ENCODE results near the gene COL4A2.

COL4A2 gene

DNA sequence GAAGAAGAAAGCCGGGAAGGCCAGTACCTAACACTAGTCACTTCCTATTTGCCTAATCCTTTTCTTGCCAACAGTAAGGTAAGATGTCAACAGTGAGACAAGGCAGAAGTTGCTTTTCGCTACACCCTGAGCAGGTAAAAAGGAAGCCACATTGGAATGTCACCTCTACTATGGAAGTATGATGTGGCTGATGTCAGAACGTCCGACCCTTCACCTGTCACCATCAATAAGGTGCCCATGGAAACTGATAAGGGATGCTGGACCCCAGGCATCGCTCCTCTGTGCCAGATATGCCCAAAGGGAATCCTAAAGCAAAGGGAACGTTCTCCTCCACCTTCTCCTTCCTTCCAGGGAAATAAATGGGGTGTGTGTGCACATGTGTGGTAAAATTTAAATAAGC is 34.4 kb upstream of the COL4A2 start:
- DNase-seq, result no peak

DNA sequence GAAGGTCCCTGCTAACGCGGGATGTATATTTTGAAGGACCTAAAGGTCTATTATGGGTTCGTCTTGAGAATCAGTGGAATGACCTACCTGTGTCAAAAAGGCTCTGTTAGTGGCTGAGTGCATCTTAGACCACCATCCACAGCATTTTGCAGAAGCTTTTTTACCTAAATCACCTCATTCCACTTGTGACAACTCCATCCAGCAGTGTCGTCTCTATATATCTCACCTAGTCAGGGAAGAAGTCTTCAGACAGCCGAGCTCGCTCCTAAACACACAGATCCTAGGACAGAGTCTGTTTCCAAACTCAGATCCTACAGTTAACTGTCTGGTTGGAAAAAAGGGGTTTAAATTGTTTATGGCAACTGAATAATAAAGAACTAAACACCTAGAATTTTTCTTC is 33.8 kb upstream of the COL4A2 start:
- no peak for DNase-seq

DNA sequence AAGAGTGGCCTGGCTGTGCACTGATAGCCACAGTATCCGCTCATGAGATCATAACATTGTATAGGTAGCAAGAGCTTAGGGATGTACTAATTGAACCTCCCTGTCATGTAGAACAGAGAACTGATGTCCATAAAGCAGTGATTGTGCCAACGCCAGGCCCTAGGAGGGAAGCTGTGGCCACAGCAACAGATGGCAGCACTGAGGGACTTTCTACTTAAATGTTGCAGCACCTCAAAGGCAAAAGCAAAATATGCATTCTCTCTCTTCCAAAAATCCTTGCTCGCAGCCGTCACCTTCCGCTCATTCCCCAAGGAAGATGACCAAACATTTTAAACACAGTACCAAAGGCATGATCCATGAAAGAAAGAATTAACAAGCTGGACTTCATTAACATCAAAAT is 32.4 kb upstream of the COL4A2 start:
- no peak for DNase-seq

DNA sequence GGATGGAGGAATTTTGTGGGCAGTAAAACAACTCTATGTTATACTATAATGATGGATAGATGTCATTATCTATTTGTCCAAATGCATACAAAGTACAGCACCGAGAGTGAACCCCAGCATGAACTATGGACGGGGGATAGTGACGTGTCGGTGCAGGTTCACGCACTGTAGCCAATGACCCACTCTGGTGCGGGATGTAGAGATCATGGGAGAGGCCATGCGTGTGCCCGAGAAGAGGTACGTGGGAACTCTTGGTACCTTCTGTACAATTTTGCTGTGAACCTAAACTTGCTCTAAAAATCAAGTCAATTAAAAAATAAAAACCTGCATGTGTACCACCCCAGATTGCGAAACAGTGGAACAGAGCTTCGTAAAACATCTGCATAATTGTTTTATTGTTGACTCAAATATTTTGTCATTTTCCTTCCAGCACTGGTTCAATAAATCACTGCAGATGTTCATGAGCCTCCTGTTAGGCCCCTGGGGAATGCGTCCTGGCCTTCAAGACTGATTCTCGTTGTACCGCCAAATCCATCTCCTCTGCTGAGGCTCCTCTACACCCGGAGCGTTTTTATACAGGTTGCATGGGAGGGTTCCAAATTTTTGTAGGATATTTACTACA is 31.0 kb upstream of the COL4A2 start:
- DNase-seq, result no peak

DNA sequence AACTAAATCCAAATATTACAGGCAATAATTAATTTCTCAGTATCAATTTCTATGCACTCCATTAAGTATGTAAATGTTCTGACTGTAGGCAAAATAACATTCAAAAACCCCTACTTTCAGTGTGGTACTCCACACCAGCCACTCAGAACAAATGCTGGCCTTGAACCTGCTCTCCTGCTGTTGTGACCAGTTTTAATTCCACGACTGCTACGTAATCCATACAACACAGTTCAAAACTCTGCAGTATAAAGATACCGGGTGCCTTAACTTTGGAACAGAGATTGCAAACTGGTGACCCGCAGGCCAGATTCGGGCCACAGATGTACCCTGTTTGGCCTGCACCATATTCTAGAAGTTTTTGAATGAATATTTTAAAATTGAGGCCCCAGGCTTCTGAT is 30.5 kb upstream of the COL4A2 start:
- no peak for DNase-seq

DNA sequence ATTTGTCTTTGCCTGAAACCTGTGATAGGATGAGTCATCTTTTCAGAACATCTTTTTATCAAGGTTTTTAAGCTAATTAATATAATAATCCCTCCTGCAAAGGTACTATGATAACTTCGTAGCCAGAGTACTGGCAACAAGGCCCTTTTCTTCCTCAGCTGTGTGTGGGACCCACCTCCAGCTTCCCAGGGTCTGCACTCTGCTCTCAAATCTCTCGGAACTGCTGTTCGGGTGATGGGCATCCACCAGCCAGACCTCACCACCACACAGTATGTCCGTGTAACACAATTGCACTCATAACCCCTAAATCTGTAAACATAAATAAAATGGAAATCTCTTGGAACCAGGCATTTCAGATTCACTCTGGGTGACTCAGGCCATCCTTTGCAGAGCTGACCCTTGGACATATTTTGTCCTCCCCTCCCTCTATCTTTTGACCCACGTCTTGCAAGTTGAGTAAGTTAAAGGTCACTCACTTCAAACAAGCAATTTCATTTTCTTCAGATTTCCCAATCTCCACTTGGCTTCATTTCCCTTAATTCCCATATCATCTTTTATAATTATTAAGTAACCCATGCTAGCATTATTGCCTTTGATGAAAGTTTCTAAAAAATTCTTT is 29.6 kb upstream of the COL4A2 start:
- no peak for DNase-seq

DNA sequence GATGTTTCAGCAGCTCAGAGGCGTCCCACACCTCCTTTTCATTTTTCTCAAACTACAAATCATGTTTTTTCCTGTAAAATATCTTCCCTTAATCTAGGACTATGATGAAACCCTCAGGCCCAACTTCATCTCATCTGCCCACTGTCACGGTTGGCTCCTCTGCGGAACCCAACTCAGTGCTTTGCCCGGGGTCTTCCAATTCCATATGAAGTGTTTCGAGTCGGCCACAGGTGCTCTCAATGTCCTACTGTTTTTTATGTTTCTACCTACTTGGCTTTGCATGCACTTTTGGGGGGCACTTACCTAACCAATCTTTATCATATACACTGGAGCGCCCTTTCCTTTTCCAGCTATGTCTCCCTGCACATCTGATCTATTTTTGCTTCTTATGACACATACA is 28.2 kb upstream of the COL4A2 start:
- DNase-seq, result no peak

DNA sequence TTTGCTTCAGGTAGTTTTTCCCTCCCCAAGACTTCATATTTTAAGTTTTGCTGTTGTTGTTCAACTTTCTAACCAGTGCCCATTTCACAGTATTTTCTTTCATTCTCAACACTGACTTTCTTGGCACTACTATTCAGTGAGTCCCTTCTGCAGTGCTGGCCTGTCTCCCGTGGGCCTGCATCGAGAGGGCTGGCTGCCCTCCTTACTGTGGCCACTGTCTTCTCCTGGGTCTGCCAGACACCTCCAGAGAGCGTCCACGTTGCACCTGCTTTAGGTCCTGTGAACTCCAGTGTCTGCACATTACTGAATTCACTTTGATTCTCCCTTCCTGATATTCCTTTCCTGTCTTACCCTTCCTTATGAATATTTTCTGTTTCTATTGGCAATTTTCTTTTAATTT is 27.4 kb upstream of the COL4A2 start:
- DNase-seq, result no peak

DNA sequence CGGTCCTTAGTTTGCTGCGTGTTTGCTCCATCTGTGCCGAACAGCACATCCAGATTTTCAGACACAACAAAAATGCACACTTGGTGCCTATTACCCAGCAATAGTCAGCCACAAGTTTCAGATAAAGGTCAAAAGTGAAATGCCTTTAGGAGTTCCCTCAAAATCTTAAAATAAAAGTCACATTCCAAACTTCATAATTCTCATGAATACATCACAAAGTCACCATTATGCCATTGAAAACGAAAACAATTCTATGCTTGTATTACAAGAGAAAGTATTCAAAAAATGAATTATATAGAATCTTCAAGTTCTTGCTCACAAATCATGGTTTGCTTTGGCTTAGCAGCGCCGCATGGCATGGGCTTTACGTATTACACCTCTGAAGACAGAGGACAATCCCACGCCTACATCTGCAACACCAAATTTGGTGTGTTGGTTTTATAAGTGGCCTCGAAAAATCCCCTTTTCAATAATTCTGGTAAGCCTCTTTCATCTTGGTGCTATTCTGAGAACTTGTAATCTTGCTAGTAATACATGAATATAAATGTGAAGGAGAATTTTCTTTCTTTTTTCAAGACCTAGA is 26.8 kb upstream of the COL4A2 start:
- no peak for DNase-seq

DNA sequence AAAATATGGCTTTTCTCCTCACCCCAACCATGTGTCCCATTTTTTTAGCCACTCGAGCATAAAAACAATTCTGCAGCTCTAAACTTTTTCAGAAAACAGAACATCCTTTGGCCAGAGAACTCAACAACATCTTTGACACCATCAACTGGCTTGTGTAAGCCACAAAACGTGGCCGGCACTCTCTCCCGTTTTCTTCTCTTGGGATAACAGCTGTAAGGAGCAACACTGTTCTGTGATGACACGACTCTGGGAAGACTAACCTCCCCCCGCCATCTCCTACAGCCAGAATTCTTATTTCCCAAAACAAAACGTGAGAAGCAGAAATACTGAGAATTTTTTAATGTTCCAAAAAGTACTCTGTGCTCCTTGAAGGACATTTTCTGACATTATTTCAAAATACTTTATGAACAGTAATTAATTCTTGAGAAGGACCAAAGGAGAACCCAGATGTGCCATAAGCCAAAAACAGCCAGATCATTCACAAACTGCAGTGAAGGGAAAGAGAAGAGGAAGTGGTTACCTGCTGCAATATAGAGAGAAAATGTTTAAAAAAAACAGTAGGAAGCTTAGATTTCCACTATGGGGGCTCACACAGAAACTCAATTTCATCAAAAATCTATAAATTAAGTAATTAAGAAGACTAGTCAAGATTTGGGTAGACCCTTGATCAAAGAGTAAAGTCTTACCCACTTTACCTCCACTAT is 25.9 kb upstream of the COL4A2 start:
- no peak for DNase-seq

DNA sequence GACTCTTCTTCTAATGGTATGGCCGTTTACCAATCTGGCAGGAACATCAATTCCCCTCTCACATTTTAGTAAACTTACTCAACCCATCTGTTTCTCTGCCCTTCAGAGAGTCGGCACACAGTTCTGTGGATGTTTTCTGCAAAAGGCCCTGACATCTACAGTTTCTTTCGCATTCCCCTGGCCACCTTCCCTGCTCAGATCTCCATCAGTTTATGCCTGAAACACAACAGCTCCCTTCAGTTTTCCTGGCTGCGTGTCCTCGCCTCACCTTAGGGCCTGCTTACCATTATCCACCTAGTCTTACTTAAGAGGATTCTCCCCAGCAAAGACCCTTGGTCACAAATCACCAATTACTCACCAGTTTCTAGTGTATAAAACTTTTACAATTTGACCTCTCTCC is 25.3 kb upstream of the COL4A2 start:
- no peak for DNase-seq

DNA sequence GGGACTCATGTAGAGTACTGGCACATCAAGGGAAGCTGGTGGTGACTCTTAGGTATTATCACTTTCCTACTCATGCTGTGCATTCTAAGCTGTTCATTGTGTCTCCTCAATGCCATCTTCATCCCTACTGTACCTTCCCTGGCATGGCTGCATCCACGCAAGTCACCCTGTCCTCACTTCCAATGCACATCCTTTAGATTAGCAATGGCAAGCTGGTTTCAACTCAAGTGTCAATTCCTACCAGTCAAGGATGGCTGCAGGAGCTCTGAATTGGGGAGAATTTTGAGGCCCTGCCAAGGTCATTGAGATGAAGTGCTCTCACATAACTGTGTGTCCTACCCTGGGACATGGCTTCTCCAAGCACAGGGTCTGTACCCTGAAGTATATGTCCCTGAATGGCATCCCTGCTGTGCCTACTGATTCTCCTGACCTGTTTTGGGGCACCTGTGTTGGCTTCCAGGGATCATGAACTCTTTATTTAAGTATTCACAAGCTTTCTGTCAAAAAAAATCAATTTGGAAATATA is 24.7 kb upstream of the COL4A2 start:
- no peak for DNase-seq

DNA sequence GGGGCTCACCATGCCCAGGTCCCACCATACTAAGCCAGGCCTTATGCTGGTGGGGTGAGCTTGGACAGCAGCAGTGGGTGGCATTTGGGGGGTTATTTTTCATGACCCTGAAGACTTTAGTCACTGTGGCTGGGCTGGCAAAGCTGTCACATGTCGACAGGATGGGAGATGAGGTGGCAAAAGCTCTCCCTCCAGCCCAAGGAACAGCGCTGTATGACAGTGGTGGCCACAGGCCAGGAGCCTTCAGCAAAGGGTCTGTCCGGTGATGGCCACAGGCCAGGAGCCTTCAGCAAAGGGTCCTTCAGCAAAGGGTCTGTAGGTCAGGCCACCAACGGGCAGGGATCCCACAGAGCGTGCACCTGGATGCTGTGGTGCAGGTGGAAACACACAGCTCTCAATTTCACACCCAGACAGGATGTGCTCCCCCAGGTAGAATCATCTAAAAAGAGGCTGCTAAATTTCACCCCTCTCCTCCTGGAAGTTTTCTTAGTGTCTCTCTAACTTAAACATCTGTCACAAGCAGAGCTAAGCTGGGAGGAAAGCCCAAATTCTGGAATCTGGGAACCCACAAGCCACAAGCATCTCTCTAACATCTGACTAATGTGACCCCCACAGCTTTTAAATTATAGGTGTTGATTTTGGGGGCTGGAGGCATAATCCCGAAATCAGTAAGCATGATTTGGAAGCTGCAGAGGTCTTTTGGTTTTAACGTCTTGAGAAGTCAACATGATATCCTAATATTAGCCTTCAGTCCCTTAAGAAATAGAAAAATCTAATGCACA is 23.2 kb upstream of the COL4A2 start:
- DNase-seq, result no peak

DNA sequence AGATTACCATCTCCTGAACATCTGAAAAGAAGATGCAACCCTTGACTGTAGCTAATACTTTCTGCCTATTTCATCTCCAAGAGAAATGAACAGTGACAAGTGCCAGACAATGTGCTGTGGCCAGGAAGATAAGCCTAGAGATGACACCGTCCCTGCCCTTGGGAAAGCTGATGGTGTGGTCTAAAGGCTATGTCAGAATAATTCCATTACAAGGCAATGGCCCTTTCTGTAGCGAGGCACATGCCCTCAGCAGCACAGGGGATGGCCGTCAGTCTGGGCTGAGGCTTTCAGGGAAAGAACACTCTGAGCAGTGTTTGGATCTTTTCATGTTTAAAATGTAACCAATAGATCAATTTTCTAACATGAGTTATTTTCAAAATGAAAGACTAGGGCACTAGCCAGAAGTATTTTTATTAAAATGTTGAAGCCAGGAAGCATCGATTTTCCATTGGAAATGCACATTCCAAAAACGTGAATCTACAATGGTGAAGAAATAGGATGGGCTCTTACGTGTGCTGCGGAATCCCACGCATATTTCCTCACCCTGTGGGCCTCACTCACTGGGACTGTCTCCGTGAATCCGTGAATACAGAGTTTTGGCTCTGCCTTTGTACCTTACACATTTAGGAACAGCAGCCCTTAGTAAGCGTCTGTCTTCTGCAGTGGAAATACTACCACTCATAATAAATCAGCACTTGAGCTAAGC is 22.2 kb upstream of the COL4A2 start:
- no peak for DNase-seq

DNA sequence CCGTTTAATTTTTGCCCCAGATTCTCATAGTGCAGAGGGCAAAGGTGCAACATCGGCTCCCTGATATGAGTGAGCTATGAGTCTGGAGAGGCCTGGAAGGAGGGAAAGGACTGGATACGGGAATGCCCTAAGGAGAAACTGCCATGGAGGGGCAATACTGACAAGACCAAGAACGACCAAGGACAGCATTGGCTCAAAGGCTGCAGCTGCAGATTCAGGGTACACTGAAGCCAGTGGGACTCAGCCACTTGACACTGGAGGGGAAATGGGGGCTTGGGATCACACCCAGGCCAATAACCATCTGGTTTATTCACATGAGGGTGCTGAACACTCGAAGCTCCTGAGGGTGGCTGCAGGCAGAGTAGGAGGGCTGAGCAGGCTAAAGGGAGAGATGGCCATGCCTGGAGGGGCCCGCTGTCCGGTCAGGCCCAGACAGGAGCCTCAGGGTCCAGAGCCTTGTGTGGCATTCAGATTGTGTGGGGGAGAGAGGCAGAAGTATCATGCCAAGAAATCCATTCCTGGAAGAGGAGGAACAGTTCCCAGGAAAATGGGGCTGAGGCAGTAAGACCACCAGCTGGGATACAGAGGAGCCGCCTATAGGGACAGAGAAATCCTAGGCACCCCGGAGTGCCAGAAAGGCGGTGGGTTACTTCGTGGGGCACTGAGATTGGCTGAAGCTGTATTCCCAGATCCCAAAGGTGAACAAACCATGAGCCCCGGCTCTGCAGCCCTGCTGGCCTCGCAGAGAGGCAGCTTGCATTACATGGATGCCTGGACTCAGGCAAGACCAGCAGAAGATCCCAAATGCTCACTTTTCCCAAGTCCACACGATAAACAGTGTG is 20.9 kb upstream of the COL4A2 start:
- DNase-seq, result no peak

DNA sequence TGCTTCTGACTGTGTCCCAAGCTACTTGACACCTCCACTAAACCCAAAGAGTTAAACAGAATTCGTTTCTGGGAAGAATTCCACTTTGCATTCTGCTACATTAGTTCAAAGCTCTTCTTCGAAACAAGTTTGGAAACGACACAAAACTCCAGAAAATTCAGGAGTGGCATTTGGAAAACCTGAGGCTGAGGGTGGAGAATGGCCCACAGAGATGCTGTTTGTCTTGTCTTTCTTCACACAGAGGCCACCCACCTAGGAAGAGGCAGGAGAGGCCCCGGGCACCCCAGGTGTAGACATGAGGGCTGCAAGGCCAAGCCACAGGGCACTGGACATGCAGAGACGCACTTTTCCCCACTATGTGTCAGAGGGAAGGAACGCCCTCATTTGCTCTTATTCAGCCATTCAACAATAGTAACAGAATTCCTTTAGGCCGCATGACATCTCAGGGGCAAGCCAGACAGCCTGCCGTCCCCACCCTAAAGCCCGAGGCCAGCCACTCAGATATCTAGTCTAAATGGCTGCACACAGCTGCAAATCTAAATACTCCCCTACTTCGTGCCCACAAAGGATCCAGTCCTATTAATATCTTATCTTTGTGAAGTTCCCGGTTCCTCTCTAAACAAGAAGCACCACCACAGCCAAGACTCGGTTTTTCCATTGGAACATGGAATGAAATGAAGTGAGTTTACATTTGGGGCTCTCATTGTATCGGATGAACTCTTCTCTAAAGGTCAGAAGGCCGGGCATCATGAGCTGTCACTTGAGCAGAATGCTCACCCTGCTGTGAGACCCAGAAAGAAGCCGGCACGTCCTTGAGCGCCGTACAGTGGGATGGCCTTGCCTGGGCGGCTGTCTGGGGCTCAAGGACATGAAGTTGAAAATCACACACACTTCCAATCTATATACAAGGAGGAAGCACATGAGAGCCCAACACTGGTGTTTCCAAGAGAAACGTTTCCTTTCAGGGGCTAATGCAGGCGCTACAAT is 20.0 kb upstream of the COL4A2 start:
- no peak for DNase-seq

DNA sequence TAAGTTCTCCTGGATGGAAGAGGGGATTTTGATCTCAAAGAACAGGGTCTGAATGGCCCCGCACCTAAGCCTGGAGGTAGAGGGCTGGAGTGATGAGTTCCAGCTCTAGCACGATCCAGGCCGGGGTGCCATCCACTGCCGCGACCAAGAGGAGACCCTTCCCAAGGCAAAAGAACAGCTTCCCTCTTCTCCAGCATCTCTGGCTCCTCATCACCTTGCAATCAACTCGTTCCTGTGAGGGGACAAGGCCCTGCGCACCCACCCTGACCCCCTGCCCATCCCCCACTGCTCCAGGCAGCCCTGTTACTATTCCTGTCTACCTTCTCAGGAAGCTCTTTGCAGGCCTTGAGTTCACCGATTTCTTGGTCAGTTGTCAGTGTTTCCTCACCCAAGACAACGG is 17.9 kb upstream of the COL4A2 start:
- DNase-seq, result no peak

DNA sequence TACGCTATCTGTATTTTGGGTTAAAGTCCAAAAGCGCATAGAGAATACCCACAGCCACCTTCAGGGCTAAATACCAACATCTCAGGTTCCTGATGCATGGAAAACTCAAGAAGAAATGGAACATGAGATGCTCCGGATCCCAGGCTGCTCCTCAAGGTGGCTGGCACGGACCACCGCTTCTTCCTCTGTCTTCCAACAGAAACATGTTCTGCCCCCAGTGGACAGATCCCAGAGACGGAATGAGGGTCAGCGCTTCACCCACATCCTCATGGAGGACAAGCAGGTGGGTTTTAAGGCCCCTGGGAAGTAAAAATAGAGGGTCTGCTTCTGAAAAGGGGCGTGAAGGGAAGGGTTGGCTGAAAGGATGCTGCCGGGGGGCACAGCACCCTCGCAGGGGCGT is 17.4 kb upstream of the COL4A2 start:
- DNase-seq, result no peak

DNA sequence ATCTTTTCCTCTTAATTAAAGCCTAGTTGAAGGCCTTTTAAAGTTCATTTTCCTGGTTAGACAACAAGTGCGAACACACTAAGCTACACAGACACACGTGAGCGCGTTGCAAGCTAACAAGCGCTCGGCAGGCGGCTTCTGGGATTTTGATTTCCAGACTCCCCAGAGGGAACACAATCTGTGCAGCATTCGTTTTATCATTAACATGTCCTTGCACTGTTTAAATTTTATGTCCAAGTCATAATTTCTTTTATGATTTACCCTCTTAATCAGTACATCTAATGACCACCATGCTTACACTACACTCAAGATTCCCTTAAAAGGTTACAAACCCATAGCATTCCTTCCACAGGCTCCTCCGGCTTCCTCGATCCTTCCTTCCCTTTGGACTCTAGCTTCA is 16.9 kb upstream of the COL4A2 start:
- DNase-seq, result no peak

DNA sequence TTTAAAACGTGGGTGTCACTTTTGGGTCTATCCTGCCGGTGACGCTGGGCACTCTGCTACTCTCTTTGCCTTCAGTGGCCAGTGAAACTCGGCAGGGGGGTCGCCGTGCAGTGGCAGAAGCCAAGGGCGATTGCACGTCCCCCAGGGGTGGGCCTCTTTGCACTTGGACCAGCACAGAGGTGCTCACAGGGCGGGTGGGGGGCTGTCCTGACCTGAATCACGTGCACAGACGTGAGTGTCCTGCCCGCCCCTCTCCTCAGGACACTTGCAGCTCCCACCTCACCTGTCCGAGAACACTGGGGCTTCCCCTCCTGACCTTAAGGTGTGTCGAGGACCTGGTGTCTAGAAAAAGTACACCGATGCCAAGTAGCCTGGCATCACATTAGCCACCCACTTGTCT is 16.3 kb upstream of the COL4A2 start:
- DNase-seq, result no peak
